K562 (cell line): ENCODE data around the gene NISCH. TPM values are rescaled to one million over a fixed set of nuclear protein-coding genes. Genes with fewer than 3 reads are reported as not detected.

Experiments
- ATAC-seq: fragments of 200-7000 bp; cut with Tn5 transposase; 3 replicates; pipeline ENCODE4 v1.9.1; 2020; ENCODE audit warnings: moderate library complexity
- BruUV-seq: library from RNA; stranded (reverse); fragments of 400-500 nt; replicated peaks from 2 replicates; lab custom pipeline; 2021; lab: Mats Ljungman, UMichigan
- CTCF ChIA-PET: fragments of 300-600 bp; formaldehyde crosslinking; extraction: SDS; loops from one replicate; lab custom pipeline; 2021; ENCODE audit warnings: low intra/inter-chr PET ratio; lab: Yijun Ruan, JAX
- POLR2A ChIA-PET: fragments of 300-600, 350-650 bp; sonication (Branson Sonifier 250); formaldehyde crosslinking; extraction: SDS; loops from one replicate; lab custom pipeline; 2021; ENCODE audit warnings: antibody characterized with exemption, inconsistent platforms; lab: Yijun Ruan, JAX
- DNase-seq, 4 experiments: peaks; one replicate each; pipeline versions ENCODE4 v3.0.0 to v3.0.0-alpha.2; 2011 to 2018; ENCODE audit warnings: low spot score in 3 of 4, mixed read lengths in 3 of 4; ENCODE audit errors: extremely low read depth in 1 of 4
- FAIRE-seq: peaks from 2 replicates; lab custom pipeline; 2011; peaks lifted over from hg19 to GRCh38; lab: Jason Lieb, UNC
- H2AFZ ChIP-seq: 2 replicates; pipeline ENCODE4 v1.6.0; 2011; ENCODE audit warnings: low read depth, low read length, control low read depth, inconsistent platforms
- H3K27ac ChIP-seq: fragments of 200-600 bp; 3 replicates; pipeline ENCODE4 v1.8.0; 2011; ENCODE audit warnings: low read depth, mild to moderate bottlenecking, control low read depth, inconsistent platforms, low read length, moderate library complexity, mixed read lengths; ENCODE audit errors: extremely low read depth
- H3K27me3 ChIP-seq, 2 experiments: fragments of 300-600 bp in 1 of 2; 2 replicates in 1 of 2; 3 replicates in 1 of 2; pipeline versions ENCODE4 v1.6.0 to v1.8.0; 2011; ENCODE audit warnings: inconsistent platforms in 2 of 2, low read length in 2 of 2, mild to moderate bottlenecking in 1 of 2, mixed read lengths in 1 of 2, moderate library complexity in 1 of 2; ENCODE audit not compliant: control insufficient read depth in 2 of 2, insufficient read depth in 2 of 2
- H3K36me3 ChIP-seq: fragments of 300-600 bp; 3 replicates; pipeline ENCODE4 v1.8.0; 2011; ENCODE audit warnings: mild to moderate bottlenecking, low read length, inconsistent platforms; ENCODE audit not compliant: control insufficient read depth, insufficient read depth
- H3K4me1 ChIP-seq, 2 experiments: fragments of 200-600 bp in 1 of 2; replicated peaks in 1 of 2; 2 replicates in 1 of 2; 3 replicates in 1 of 2; pipeline versions ENCODE4 v1.5.1 to v1.8.0; 2011; ENCODE audit warnings: inconsistent platforms in 2 of 2, low read length in 2 of 2, mild to moderate bottlenecking in 1 of 2, mixed read lengths in 1 of 2, moderate library complexity in 1 of 2; ENCODE audit not compliant: control insufficient read depth in 2 of 2, insufficient read depth in 2 of 2
- H3K4me2 ChIP-seq: 2 replicates; pipeline ENCODE4 v1.6.1; 2011; ENCODE audit warnings: low read length, control low read depth, inconsistent platforms, mixed read lengths; ENCODE audit not compliant: insufficient read depth
- H3K4me3 ChIP-seq: fragments of 200-600 bp; sonication (generic), shearing (Covaris generic); 2 replicates; pipeline ENCODE4 v1.5.1; 2016; ENCODE audit warnings: control low read depth, inconsistent platforms
- H3K79me2 ChIP-seq: fragments of 200-600 bp; 3 replicates; pipeline ENCODE4 v1.8.0; 2011; ENCODE audit warnings: low read length, inconsistent platforms; ENCODE audit not compliant: control insufficient read depth, insufficient read depth
- H3K9ac ChIP-seq, 2 experiments: 2 replicates each; pipeline versions ENCODE4 v1.6.0 to v1.6.1; 2011; ENCODE audit warnings: low read depth in 2 of 2, low read length in 2 of 2, control low read depth in 1 of 2, inconsistent platforms in 1 of 2, mild to moderate bottlenecking in 1 of 2, mixed read lengths in 1 of 2; ENCODE audit not compliant: insufficient read depth in 1 of 2
- H3K9me1 ChIP-seq: one replicate; pipeline ENCODE4 v1.6.0; 2011; ENCODE audit warnings: inconsistent platforms, mild to moderate bottlenecking, low read length, moderate library complexity; ENCODE audit not compliant: control insufficient read depth, insufficient read depth
- H3K9me3 ChIP-seq: replicated peaks from 2 replicates; pipeline ENCODE4 v1.5.1; 2011; ENCODE audit warnings: low read depth, low read length, inconsistent platforms; ENCODE audit not compliant: control insufficient read depth, insufficient read depth
- H4K20me1 ChIP-seq: replicated peaks from 2 replicates; pipeline ENCODE4 v1.6.1; 2011; ENCODE audit warnings: low read length, inconsistent platforms, mixed read lengths; ENCODE audit not compliant: control insufficient read depth, insufficient read depth
- CHCHD3 ChIP-seq: fragments of 250-450 bp; sonication (Bioruptor Pico); IDR thresholded peaks from 2 replicates; pipeline ENCODE4 v2.1.2; 2022; ENCODE audit warnings: mild to moderate bottlenecking
- CREB3 ChIP-seq: fragments of 450-650 bp; conservative IDR thresholded peaks from 2 replicates; pipeline ENCODE4 v1.6.1; 2016; ENCODE audit warnings: missing genetic modification characterization, low read depth, mild to moderate bottlenecking, missing compliant biosample characterization, moderate library complexity
- HNRNPUL1 ChIP-seq: fragments of 200-400 bp; formaldehyde crosslinking; IDR thresholded peaks from 2 replicates; pipeline ENCODE4 v1.6.1; 2017; ENCODE audit warnings: low read length
- HOMEZ ChIP-seq: fragments of 250-450 bp; sonication (Bioruptor Pico); IDR thresholded peaks from 2 replicates; pipeline ENCODE4 v1.4.0; 2020; ENCODE audit warnings: mild to moderate bottlenecking, moderate library complexity
- MYNN ChIP-seq, 2 experiments: sonication (generic); formaldehyde crosslinking in 1 of 2; IDR thresholded peaks; 2 replicates each; pipeline versions ENCODE4 v1.5.0 to v1.6.1; 2016 to 2020; ENCODE audit warnings: antibody characterized with exemption in 1 of 2, missing genetic modification reagents in 1 of 2
- NCOA6 ChIP-seq: fragments of 450-650 bp; IDR thresholded peaks from 2 replicates; pipeline ENCODE4 v1.6.1; 2017; ENCODE audit warnings: mild to moderate bottlenecking
- U2AF1 ChIP-seq: fragments of 200-400 bp; formaldehyde crosslinking; optimal IDR thresholded peaks from 2 replicates; pipeline ENCODE3; 2017; ENCODE audit warnings: mild to moderate bottlenecking, low read depth, low read length, moderate library complexity
- XRCC5 ChIP-seq: fragments of 200-400 bp; formaldehyde crosslinking; IDR thresholded peaks from 2 replicates; pipeline ENCODE4 v1.6.1; 2017; ENCODE audit warnings: low read depth, mild to moderate bottlenecking, low read length
- ZBTB11 ChIP-seq, 3 experiments: fragments of 200-800 bp in 1 of 3; fragments of 250-450 bp in 1 of 3; fragments of 450-650 bp in 1 of 3; sonication (Bioruptor Pico) in 1 of 3; sonication (Bioruptor generic) in 1 of 3; formaldehyde crosslinking in 1 of 3; IDR thresholded peaks; 2 replicates each; pipeline versions ENCODE4 v1.6.1 to v1.8.0; 2016 to 2022; ENCODE audit warnings: mild to moderate bottlenecking in 2 of 3, missing genetic modification characterization in 2 of 3, missing compliant biosample characterization in 1 of 3, moderate library complexity in 1 of 3
- ZFP30 ChIP-seq: fragments of 250-450 bp; sonication (Bioruptor Pico); IDR thresholded peaks from 2 replicates; pipeline ENCODE4 v1.8.0; 2022; ENCODE audit warnings: moderate library complexity, mild to moderate bottlenecking, inconsistent platforms, borderline replicate concordance
- ZNF311 ChIP-seq: fragments of 250-450 bp; sonication (Bioruptor Pico); IDR thresholded peaks from 2 replicates; pipeline ENCODE4 v1.4.0; 2020; ENCODE audit warnings: mild to moderate bottlenecking, moderate library complexity
- WGBS: fragments of 100-300 bp; shearing (Covaris generic); methylation state at CpG from one replicate; pipeline ENCODE4 v1.1.6; 2016; ENCODE audit warnings: low coverage, mixed read lengths; ENCODE audit not compliant: insufficient coverage; ENCODE audit errors: missing lambda C conversion rate; 5-methylcytosine and 5-hydroxymethylcytosine counted together
- in situ Hi-C: fragments of 300-500 bp; cut with MboI; formaldehyde crosslinking; loops from 4 replicates; pipeline ENCODE4 v1.15.0; 2018; ENCODE audit warnings: inconsistent platforms, mixed read lengths
- intact Hi-C: fragments of 100-400 bp; cut with micrococcal nuclease; formaldehyde crosslinking; loops from 2 replicates; pipeline ENCODE4 v1.14.2; 2022
- polyA plus RNA-seq, 8 experiments: library from polyadenylated mRNA; depleted of rRNA in 4 of 8; stranded (reverse) in 5 of 8; unstranded in 3 of 8; fragments of >200 nt; fragmentation: Nextera tagmentation in 2 of 8; fragmentation: Illumina TruSeq in 1 of 8; extraction: Ambion mirVana in 2 of 8; extraction: Trizol in 1 of 8; gene quantifications; 2 replicates each; pipeline versions ENCODE4 v1.2.1 to v1.2.3, GENCODE V29; 2011 to 2014; ENCODE audit warnings: inconsistent platforms in 1 of 8, missing spikeins in 1 of 8
- total RNA-seq, 7 experiments: library from RNA; depleted of rRNA in 6 of 7; stranded (reverse); fragments of >200 nt in 6 of 7; fragmentation: Illumina TruSeq in 2 of 7; extraction: Trizol in 2 of 7; gene quantifications; 2 replicates each; pipeline versions ENCODE4 v1.2.1 to v1.2.3, GENCODE V29; 2011 to 2021; ENCODE audit warnings: low replicate concordance in 1 of 7

The NISCH gene
- total and polyA plus RNA-seq, 9 of the 15 experiments (the other 6 are each of a cell fraction or from before 2014, with no cell fraction given) = 0.44 to 43.5 (median 23.4) TPM

- FAIRE-seq (no peak), ATAC-seq (no peak), DNase-seq (no peak)
- Histone ChIP-seq H2AFZ (no peak overlapping the region), H3K4me3 (no peak overlapping the region), H3K36me3 (peaks cover 53% of the 10 kb centered on the region; the same call in 2 of the 3 replicates), H3K79me2 (peaks cover 28% of the 10 kb centered on the region), H3K4me1 (peaks cover 19 to 21% of the 10 kb centered on the region in 2 experiments; a peak in 4 of 5 replicates), H3K27me3 (no peaks in the 10 kb centered on the region), H4K20me1 (no peaks in the 10 kb centered on the region), H3K9me3 (no peaks in the 10 kb centered on the region), H3K27ac (no peak overlapping the region), H3K9me1 (no peaks in the 10 kb centered on the region), H3K4me2 (no peak overlapping the region), H3K9ac (no peak overlapping the region)
- ChIA-PET CTCF (no interaction called here), POLR2A (interaction anchor here (0.5 to 1.9 kb wide), 6 partner anchors 9 to 529 kb away, joined by 3 to 7 read pairs (median 4); no protein-coding TSS in a partner anchor)
- in situ Hi-C loops (no loop called here), intact Hi-C loops (loop anchor here (10.0 kb wide), 1 partner anchor 226 kb away; the partner anchor contains the start of genes GNL3 and PBRM1)
- 96% methylated on average over 10 of the region's 14 CpGs for whole genome bisulfite sequencing
- BruUV-seq = no TSS peak
- TF ChIP-seq U2AF1 = no peak
- no peak for TF ChIP-seq CHCHD3 (CRISPR knock-in tag)
- TF ChIP-seq XRCC5 = no peak
- no peak for TF ChIP-seq NCOA6
- no peak for TF ChIP-seq HNRNPUL1
- no peak for TF ChIP-seq ZNF311 (CRISPR knock-in tag)
- TF ChIP-seq MYNN (IDR thresholded peaks at IDR 0.05) = no peak
- no peak for TF ChIP-seq MYNN (CRISPR knock-in tag; IDR thresholded peaks at IDR 0.05)
- no peak for TF ChIP-seq CREB3 (tag)
- TF ChIP-seq HOMEZ = no peak
- no peak for TF ChIP-seq ZFP30 (CRISPR knock-in tag)
- TF ChIP-seq ZBTB11 (CRISPR knock-in tag; IDR thresholded peaks at IDR 0.05) = no peak
Observed at GRCh38 chr3:52458770-52459545, 3.6 kb downstream of the NISCH start.
